Mammary epithelial cell (primary cell): ENCODE measurements around the gene CDNF.
"Not testable (repeated sequence)": the region's sequence is repeated elsewhere in the genome, so short reads cannot be mapped to it uniquely, and the experiment has no call there.

Source experiments
- CTCF ChIP-seq, 2 donors: IDR thresholded peaks in 1 of 2; conservative IDR thresholded peaks in 1 of 2; 2 replicates each; pipeline ENCODE4 v1.5.1; 2011 to 2012; ENCODE audit warnings: inconsistent platforms in 2 of 2, low read length in 2 of 2, mild to moderate bottlenecking in 2 of 2, control low read depth in 1 of 2, low read depth in 1 of 2; ENCODE audit not compliant: insufficient read depth in 1 of 2; ENCODE audit errors: extremely low read depth in 1 of 2
- EZH2 ChIP-seq: IDR thresholded peaks from 2 replicates; pipeline ENCODE4 v1.6.1; 2012; ENCODE audit warnings: low read length, inconsistent platforms, borderline replicate concordance

GRCh38 chr10:14864871-14865270, 27.0 kb upstream of the CDNF start:
- not testable (repeated sequence) for TF ChIP-seq EZH2; CTCF (conservative IDR thresholded peaks at IDR 0.05 in 1 of 2, IDR thresholded peaks at IDR 0.05 in 1 of 2; ENCODE audit: extremely low read depth in 1 of 2, insufficient read depth in 1 of 2, low read depth in 1 of 2, low read length in 2 of 2)
